ENCODE data around the gene NME7. TPM values are rescaled to one million over a fixed set of nuclear protein-coding genes. Genes with fewer than 3 reads are reported as not detected.

The NME7 gene
- total and polyA plus RNA-seq, 7 donors: 4.4 to 39.9 (median 20.1) TPM

DNA sequence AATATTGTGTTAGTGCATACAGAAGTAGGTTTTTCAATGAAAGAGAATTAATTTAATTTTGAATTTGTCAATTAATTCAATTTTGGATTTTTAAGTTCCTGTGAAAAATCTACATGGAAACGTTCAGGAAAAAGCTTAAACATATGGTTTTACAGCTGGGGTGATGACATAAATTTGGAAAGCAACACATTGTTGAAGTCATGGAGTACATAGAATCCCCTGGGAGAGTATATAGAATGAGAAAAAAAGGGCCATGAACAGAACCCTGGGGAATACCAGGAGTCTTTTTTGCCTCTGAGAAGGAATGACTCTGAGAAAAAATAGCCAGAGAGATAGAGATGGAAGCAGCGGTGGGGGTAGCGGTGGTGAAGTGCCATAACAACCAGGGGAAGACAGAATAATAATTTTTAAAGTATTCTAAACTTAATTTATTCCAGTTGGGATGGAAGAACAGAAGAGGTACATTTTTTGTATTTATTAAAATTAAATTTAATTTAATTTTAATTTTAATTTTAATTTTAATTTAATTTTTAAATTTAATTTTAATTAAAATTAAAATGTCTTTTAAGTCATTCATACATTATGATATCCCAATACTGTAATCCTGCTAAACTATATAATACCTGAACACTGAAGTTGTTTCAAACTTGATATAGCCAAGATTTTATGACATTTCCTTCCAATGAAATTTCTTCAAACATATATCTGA lies 48.9 kb downstream of the NME7 start:
- H3K9me3 ChIP-seq: no peaks in the 10 kb centered on the region
- WGBS, 2 donors: 92 to 93% methylated on average over 3 of the region's 3 CpGs
- DNase-seq: no peak
- no peaks in the 10 kb centered on the region for H3K4me1 ChIP-seq
- no peaks in the 10 kb centered on the region for H3K27me3 ChIP-seq
- intact Hi-C loops (cut with DNase I): no loop called here
- H3K36me3 ChIP-seq: no peaks in the 10 kb centered on the region
- TF ChIP-seq EP300 (IDR thresholded peaks at IDR 0.05) (no peak), POLR2A (IDR thresholded peaks at IDR 0.05) (no peak), POLR2AphosphoS5 (IDR thresholded peaks at IDR 0.05) (no peak)
- TF ChIP-seq, protein P1, sequence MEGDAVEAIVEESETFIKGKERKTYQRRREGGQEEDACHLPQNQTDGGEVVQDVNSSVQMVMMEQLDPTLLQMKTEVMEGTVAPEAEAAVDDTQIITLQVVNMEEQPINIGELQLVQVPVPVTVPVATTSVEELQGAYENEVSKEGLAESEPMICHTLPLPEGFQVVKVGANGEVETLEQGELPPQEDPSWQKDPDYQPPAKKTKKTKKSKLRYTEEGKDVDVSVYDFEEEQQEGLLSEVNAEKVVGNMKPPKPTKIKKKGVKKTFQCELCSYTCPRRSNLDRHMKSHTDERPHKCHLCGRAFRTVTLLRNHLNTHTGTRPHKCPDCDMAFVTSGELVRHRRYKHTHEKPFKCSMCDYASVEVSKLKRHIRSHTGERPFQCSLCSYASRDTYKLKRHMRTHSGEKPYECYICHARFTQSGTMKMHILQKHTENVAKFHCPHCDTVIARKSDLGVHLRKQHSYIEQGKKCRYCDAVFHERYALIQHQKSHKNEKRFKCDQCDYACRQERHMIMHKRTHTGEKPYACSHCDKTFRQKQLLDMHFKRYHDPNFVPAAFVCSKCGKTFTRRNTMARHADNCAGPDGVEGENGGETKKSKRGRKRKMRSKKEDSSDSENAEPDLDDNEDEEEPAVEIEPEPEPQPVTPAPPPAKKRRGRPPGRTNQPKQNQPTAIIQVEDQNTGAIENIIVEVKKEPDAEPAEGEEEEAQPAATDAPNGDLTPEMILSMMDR (IDR thresholded peaks at IDR 0.05): no peak
- no peak overlapping the region for H3K4me3 ChIP-seq
- H3K27ac ChIP-seq: no peak overlapping the region

GRCh38 chr1:169316556-169316955 lies 51.0 kb downstream of the NME7 start:
- H3K27ac ChIP-seq: no peak overlapping the region
- no peaks in the 10 kb centered on the region for H3K9me3 ChIP-seq
- no peak for DNase-seq
- H3K36me3 ChIP-seq: no peaks in the 10 kb centered on the region
- no peaks in the 10 kb centered on the region for H3K27me3 ChIP-seq
- no peak overlapping the region for H3K4me3 ChIP-seq
- intact Hi-C loops (cut with DNase I): no loop called here
- no peaks in the 10 kb centered on the region for H3K4me1 ChIP-seq
- no peak for TF ChIP-seq EP300 (IDR thresholded peaks at IDR 0.05)
- TF ChIP-seq POLR2A (IDR thresholded peaks at IDR 0.05): no peak
- TF ChIP-seq, protein P1 (IDR thresholded peaks at IDR 0.05): no peak
- no peak for TF ChIP-seq POLR2AphosphoS5 (IDR thresholded peaks at IDR 0.05)

DNA sequence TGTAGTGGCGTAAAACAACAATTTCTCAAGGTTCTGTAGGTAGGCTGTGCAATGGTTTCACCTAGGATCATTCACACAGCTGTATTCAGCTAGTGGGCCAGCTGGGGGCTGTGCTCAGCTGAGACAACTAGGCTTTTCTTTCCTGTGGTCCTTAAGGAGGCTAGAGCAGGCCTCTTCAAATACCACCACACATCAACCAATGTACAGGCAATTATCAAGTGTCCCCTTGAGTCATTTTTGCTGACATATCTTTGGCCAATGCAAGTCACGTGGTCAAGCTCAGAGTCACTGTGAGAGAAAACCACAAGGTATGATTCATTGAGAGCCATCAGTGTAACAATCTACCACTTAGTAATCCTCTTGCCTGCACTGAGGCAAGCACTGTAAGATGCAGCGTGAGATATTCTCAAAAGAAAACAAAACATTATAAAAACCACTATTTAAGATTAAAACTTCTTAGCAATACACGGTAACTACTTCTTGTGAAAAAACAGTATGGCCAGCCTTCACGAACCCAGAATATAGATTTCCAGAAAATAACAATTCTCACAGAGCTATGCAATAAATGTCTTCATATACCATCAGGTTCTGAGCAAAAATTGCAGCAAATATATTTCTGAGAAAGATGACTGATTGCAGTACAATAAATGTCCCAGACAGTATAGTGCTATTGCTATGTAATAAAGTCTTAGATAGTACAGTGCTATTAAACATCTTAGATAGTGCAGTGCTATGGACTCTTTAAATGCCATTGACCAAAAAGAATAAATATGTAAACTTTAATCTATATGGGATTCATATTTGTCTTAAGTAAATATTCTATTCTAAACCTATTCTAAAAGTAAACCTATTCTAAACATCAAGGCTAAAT lies 55.3 kb downstream of the NME7 start:
- TF ChIP-seq POLR2AphosphoS5 (IDR thresholded peaks at IDR 0.05) (no peak), EP300 (IDR thresholded peaks at IDR 0.05) (no peak), POLR2A (IDR thresholded peaks at IDR 0.05) (no peak)
- TF ChIP-seq, protein P1 (IDR thresholded peaks at IDR 0.05): no peak
- no peaks in the 10 kb centered on the region for H3K9me3 ChIP-seq
- no peaks in the 10 kb centered on the region for H3K27me3 ChIP-seq
- H3K4me1 ChIP-seq: no peaks in the 10 kb centered on the region
- H3K36me3 ChIP-seq: peaks cover 0 to 4% (median 0%) of the 10 kb centered on the region in 4 donors
- WGBS, 2 donors: 70% methylated on average over 5 of the region's 5 CpGs
- no peak overlapping the region for H3K4me3 ChIP-seq
- intact Hi-C loops (cut with DNase I): no loop called here
- no peak for DNase-seq
- no peak overlapping the region for H3K27ac ChIP-seq

DNA sequence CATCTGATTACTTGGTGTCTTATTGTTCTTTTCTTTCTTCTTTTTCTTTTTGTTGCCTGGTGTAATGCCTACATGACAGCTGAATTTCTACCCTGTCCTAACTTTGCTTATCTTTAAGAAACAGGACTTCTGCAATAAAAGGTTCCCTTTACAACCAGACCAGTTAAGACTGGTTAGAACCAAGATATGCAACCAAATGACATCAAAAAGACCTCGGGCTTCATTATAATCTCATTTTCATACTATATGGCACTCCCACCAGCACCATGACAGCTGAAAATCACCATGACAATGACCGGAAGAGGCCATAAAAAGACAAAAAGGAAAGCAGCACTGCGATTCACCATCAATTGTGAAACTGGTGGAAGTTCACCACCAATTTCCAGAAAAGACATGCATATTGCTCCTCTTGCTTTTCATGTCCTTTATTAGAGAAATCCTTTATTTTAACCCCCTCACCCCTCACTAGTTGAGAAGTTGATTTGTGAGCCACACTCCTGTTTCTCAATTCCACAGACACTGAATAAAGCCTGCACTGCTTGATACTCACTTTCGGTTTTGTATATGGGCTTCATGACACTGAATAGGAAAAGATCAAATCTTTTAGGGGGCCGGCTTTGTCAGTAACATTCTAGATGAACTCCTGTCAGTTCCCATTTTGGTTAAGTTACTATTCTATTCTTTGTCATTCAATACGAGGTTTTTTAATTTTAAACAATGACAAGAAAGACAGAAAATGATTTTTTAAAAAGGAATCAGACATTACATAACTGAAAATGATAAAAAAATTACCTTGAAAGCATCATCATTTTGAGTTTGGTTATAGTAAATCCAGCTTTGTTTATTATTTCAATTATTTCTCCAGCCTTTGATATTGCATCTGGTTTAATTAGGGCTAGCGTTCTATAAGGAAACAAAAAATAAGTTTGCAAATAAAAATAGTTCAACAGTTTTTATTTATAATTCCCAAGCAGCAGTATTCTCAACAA lies 58.1 kb downstream of the NME7 start:
- intact Hi-C loops (cut with DNase I): no loop called here
- TF ChIP-seq POLR2A (IDR thresholded peaks at IDR 0.05) (no peak), POLR2AphosphoS5 (IDR thresholded peaks at IDR 0.05) (no peak)
- H3K27me3 ChIP-seq: no peaks in the 10 kb centered on the region
- H3K4me3 ChIP-seq: peak overlapping the region in 2 of 4 donors; percentile 11 to 13
- 52 to 63% methylated on average over 7 of the region's 7 CpGs for WGBS, 2 donors
- H3K27ac ChIP-seq: no peak overlapping the region
- no peaks in the 10 kb centered on the region for H3K4me1 ChIP-seq
- H3K9me3 ChIP-seq: no peaks in the 10 kb centered on the region
- peaks cover 0 to 8% (median 2%) of the 10 kb centered on the region in 4 donors for H3K36me3 ChIP-seq
- DNase-seq: no peak

All from sigmoid colon (tissue), 7 donors.